Esophagus squamous epithelium (tissue), 4 donors: ENCODE data around the gene ULK4.

Experiments
- CTCF ChIP-seq, 6 experiments: fragments of 450-650 bp in 4 of 6; fragments of 200-600 bp in 2 of 6; sonication (generic) in 2 of 6; IDR thresholded peaks; one replicate each; pipeline ENCODE4 v1.5.1; 2016 to 2019; ENCODE audit warnings: antibody characterized with exemption in 6 of 6, mild to moderate bottlenecking in 4 of 6, moderate library complexity in 4 of 6
- POLR2A ChIP-seq, 4 donors: fragments of 450-650 bp; IDR thresholded peaks; one replicate each; pipeline ENCODE4 v1.6.1; 2017; ENCODE audit warnings: antibody characterized with exemption in 4 of 4, mild to moderate bottlenecking in 4 of 4, moderate library complexity in 3 of 4

GRCh38 chr3:41708176-41708575, 253.7 kb downstream of the ULK4 start:
- TF ChIP-seq POLR2A (IDR thresholded peaks at IDR 0.05) (no peak), CTCF (IDR thresholded peaks at IDR 0.05) (no peak)
